HepG2 (cell line): ENCODE results near the gene PPM1F. TPM values are rescaled to one million over a fixed set of nuclear protein-coding genes. Genes with fewer than 3 reads are reported as not detected.

ENCODE experiments used
- ATAC-seq: fragments of 200-7000 bp; cut with Tn5 transposase; 3 replicates; pipeline ENCODE4 v1.9.1; 2020; ENCODE audit warnings: mild to moderate bottlenecking, moderate library complexity
- BruUV-seq: library from RNA; stranded (reverse); fragments of 400-500 nt; replicated peaks from 2 replicates; lab custom pipeline; 2021; lab: Mats Ljungman, UMichigan
- CTCF ChIA-PET: fragments of 300-600 bp; formaldehyde crosslinking; extraction: SDS; loops from one replicate; lab custom pipeline; 2021; ENCODE audit warnings: low total read pairs, inconsistent platforms, low intra/inter-chr PET ratio; lab: Yijun Ruan, JAX
- POLR2A ChIA-PET: fragments of 350-600 bp; sonication (Branson Sonifier 250); formaldehyde crosslinking; loops from one replicate; lab custom pipeline; 2020; ENCODE audit warnings: antibody characterized with exemption, inconsistent platforms; lab: Yijun Ruan, JAX
- DNase-seq: peaks from one replicate; pipeline ENCODE4 v3.0.0-alpha.2; 2015; ENCODE audit warnings: low spot score
- FAIRE-seq: peaks from 3 replicates; lab custom pipeline; 2011; peaks lifted over from hg19 to GRCh38; lab: Jason Lieb, UNC
- H2AFZ ChIP-seq: one replicate; pipeline ENCODE4 v1.6.1; 2011; ENCODE audit warnings: low read length, inconsistent platforms
- H3K27ac ChIP-seq: fragments of 300-600 bp; 3 replicates; pipeline ENCODE4 v1.8.0; 2011; ENCODE audit warnings: mixed run types, mild to moderate bottlenecking, mixed read lengths, low read length, inconsistent platforms; ENCODE audit not compliant: insufficient read depth; ENCODE audit errors: extremely low read length
- H3K27me3 ChIP-seq, 2 experiments: fragments of 200-600 bp in 1 of 2; 2 replicates in 1 of 2; 3 replicates in 1 of 2; pipeline versions ENCODE4 v1.6.0 to v1.8.0; 2011; ENCODE audit warnings: low read length in 2 of 2, mild to moderate bottlenecking in 2 of 2, moderate library complexity in 2 of 2, inconsistent platforms in 1 of 2; ENCODE audit not compliant: insufficient read depth in 2 of 2, control insufficient read depth in 1 of 2
- H3K36me3 ChIP-seq, 2 experiments: fragments of 200-600 bp in 1 of 2; replicated peaks in 1 of 2; 2 replicates in 1 of 2; 3 replicates in 1 of 2; pipeline versions ENCODE4 v1.5.1 to v1.8.0; 2011; ENCODE audit warnings: low read length in 2 of 2, inconsistent platforms in 1 of 2; ENCODE audit not compliant: insufficient read depth in 2 of 2, control insufficient read depth in 1 of 2
- H3K4me1 ChIP-seq: 2 replicates; pipeline ENCODE4 v1.5.1; 2012; ENCODE audit warnings: low read length, inconsistent platforms; ENCODE audit not compliant: insufficient read depth
- H3K4me2 ChIP-seq: 2 replicates; pipeline ENCODE4 v1.6.0; 2011; ENCODE audit warnings: low read depth, low read length, inconsistent platforms
- H3K4me3 ChIP-seq, 3 experiments: fragments of 200-600 bp in 1 of 3; sonication (generic), shearing (Covaris generic) in 1 of 3; replicated peaks in 1 of 3; 2 replicates each; pipeline ENCODE4 v1.5.1; 2011 to 2016; ENCODE audit warnings: low read length in 3 of 3, inconsistent platforms in 2 of 3, low read depth in 2 of 3, mild to moderate bottlenecking in 2 of 3, control low read depth in 1 of 3, mixed read lengths in 1 of 3; ENCODE audit not compliant: insufficient read depth in 1 of 3
- H3K79me2 ChIP-seq: one replicate; pipeline ENCODE4 v1.6.1; 2011; ENCODE audit warnings: low read length, inconsistent platforms; ENCODE audit not compliant: insufficient read depth
- H3K9ac ChIP-seq: 2 replicates; pipeline ENCODE4 v1.6.0; 2011; ENCODE audit warnings: mild to moderate bottlenecking, low read depth, low read length, inconsistent platforms; ENCODE audit not compliant: insufficient read depth
- H3K9me3 ChIP-seq: 2 replicates; pipeline ENCODE4 v1.5.1; 2012; ENCODE audit warnings: mild to moderate bottlenecking, low read length
- H4K20me1 ChIP-seq: 2 replicates; pipeline ENCODE4 v1.6.0; 2011; ENCODE audit warnings: inconsistent platforms, mild to moderate bottlenecking, low read length, moderate library complexity; ENCODE audit not compliant: insufficient read depth
- ATAD3A ChIP-seq: sonication (generic); formaldehyde crosslinking; IDR thresholded peaks from 2 replicates; pipeline ENCODE4 v1.4.0; 2020; ENCODE audit warnings: missing genetic modification reagents
- IRF9 ChIP-seq: sonication (generic); formaldehyde crosslinking; IDR thresholded peaks from 2 replicates; pipeline ENCODE4 v1.8.0; 2022; ENCODE audit warnings: missing genetic modification reagents, mild to moderate bottlenecking, borderline replicate concordance
- JARID2 ChIP-seq: sonication (generic); formaldehyde crosslinking; IDR thresholded peaks from 2 replicates; pipeline ENCODE4 v1.8.1; 2023; ENCODE audit warnings: missing genetic modification reagents, inconsistent platforms; ENCODE audit not compliant: insufficient replicate concordance
- MAX ChIP-seq: IDR thresholded peaks from 2 replicates; pipeline ENCODE4 v1.6.1; 2012; ENCODE audit warnings: inconsistent platforms
- RAD51 ChIP-seq: fragments of 450-650 bp; IDR thresholded peaks from 2 replicates; pipeline ENCODE4 v1.6.1; 2016; ENCODE audit warnings: borderline replicate concordance
- SETDB1 ChIP-seq: sonication (generic); formaldehyde crosslinking; IDR thresholded peaks from 2 replicates; pipeline ENCODE4 v1.5.1; 2020; ENCODE audit warnings: missing genetic modification reagents, mild to moderate bottlenecking, borderline replicate concordance
- ZFP41 ChIP-seq: sonication (generic); formaldehyde crosslinking; IDR thresholded peaks from 2 replicates; pipeline ENCODE4 v1.4.0; 2020; ENCODE audit warnings: mild to moderate bottlenecking, missing genetic modification reagents, borderline replicate concordance
- ZKSCAN1 ChIP-seq: fragments of 150-350 bp; IDR thresholded peaks from 2 replicates; pipeline ENCODE4 v1.6.1; 2014; ENCODE audit warnings: low read length
- ZNF260 ChIP-seq: sonication (generic); formaldehyde crosslinking; IDR thresholded peaks from 2 replicates; pipeline ENCODE4 v1.4.0; 2020; ENCODE audit warnings: missing genetic modification reagents, low read depth, mild to moderate bottlenecking, borderline replicate concordance
- ZNF317 ChIP-seq: sonication (generic); formaldehyde crosslinking; IDR thresholded peaks from 2 replicates; pipeline ENCODE4 v1.5.0; 2020; ENCODE audit warnings: mild to moderate bottlenecking, missing genetic modification reagents
- ZNF660 ChIP-seq: sonication (generic); formaldehyde crosslinking; IDR thresholded peaks from 2 replicates; pipeline ENCODE4 v1.5.1; 2020; ENCODE audit warnings: mild to moderate bottlenecking, low read depth, missing genetic modification reagents, borderline replicate concordance
- ZSCAN30 ChIP-seq: sonication (generic); formaldehyde crosslinking; IDR thresholded peaks from 2 replicates; pipeline ENCODE4 v1.5.0; 2020; ENCODE audit warnings: mild to moderate bottlenecking, missing genetic modification reagents
- WGBS: methylation state at CpG from one replicate; pipeline ENCODE4 v1.1.6; 2017; ENCODE audit warnings: low lambda C conversion rate; 5-methylcytosine and 5-hydroxymethylcytosine counted together
- in situ Hi-C: cut with HindIII; loops from 2 replicates; pipeline ENCODE4 v1.10.0; 2017; ENCODE audit warnings: low pct_unique_long_range_greater_than_20kb; ENCODE audit not compliant: extremely low pct_ligation_motif_present
- intact Hi-C: fragments of 100-400 bp; cut with micrococcal nuclease; formaldehyde crosslinking; loops from one replicate; pipeline ENCODE4 v1.10.0; 2022; ENCODE audit not compliant: unreplicated experiment
- polyA plus RNA-seq, 8 experiments: library from polyadenylated mRNA; depleted of rRNA in 3 of 8; stranded (reverse) in 7 of 8; unstranded in 1 of 8; fragments of >200 nt; fragmentation: Illumina TruSeq in 4 of 8; extraction: Trizol in 4 of 8; gene quantifications; 2 replicates each; pipeline versions ENCODE4 v1.2.1 to v1.2.3, GENCODE V29; 2011 to 2016; ENCODE audit warnings: low read depth in 4 of 8, missing spikeins in 1 of 8, mixed read lengths in 1 of 8; ENCODE audit not compliant: insufficient read depth in 1 of 8
- total RNA-seq, 5 experiments: library from RNA; depleted of rRNA; stranded (reverse); fragments of >200 nt; fragmentation: Illumina TruSeq; extraction: Trizol; gene quantifications; 2 replicates each; pipeline ENCODE4 v1.2.3, GENCODE V29; 2016; ENCODE audit warnings: low read depth in 1 of 5

Gene PPM1F
- total and polyA plus RNA-seq, 2 of the 13 experiments (the other 11 are each of a cell fraction or from before 2014, with no cell fraction given), result 11.0 to 19.6 TPM

DNA sequence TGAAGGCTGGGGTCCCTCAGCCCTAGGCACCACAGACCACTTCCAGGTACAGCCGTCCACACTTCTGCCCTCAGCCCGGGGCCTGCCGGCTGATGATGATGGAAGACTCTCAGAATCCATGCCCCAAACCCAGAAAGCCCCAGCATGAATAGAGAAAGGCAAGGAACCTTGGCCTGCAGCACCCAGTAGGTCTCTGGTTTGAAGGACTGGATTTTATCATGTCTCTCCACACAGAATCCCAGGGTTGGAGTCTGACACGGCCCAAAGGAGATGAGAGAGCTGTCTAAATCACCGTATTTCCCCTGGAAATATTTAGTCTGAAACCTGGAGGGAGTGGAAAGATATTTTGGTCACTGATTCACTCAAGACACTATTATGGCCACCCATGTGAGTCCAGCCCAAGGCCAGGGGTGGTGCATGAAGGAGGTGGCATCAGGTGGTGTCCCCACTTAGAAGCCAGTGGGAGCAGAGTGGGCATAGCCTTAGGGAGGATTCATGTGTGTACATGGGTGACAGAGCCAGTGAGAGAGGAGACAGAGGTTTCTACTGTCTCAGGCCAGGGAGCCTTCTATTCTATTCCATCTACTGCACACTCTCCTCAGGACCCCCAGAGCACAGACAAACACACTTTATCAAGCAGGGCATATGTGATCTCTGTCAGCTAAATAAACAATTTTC, 15.9 kb upstream of the PPM1F start:
- in situ Hi-C loops (no loop called here), intact Hi-C loops (no loop called here)
- no peak for TF ChIP-seq ZNF317 (CRISPR knock-in tag)
- no peak for TF ChIP-seq SETDB1
- no peak for TF ChIP-seq ZNF260 (CRISPR knock-in tag)
- H3K27ac ChIP-seq, result no peak overlapping the region
- POLR2A ChIA-PET, result no interaction called here
- no peak overlapping the region for H3K4me2 ChIP-seq
- CTCF ChIA-PET, result no interaction called here
- ATAC-seq (no peak), FAIRE-seq (no peak), DNase-seq (no peak)
- no TSS peak for BruUV-seq
- no peaks in the 10 kb centered on the region for H3K9me3 ChIP-seq
- H3K4me3 ChIP-seq, result no peak overlapping the region
- 93% methylated on average over 5 of the region's 5 CpGs for WGBS
- H2AFZ ChIP-seq, result no peak overlapping the region
- H3K27me3 ChIP-seq, result no peaks in the 10 kb centered on the region
- H3K79me2 ChIP-seq, result no peaks in the 10 kb centered on the region
- H3K9ac ChIP-seq, result no peak overlapping the region
- H3K4me1 ChIP-seq, result no peaks in the 10 kb centered on the region
- H3K36me3 ChIP-seq, result peaks cover 30 to 84% of the 10 kb centered on the region in 2 experiments
- no peaks in the 10 kb centered on the region for H4K20me1 ChIP-seq

GRCh38 chr22:21967693-21968271, 15.1 kb upstream of the PPM1F start:
- no peak for ATAC-seq
- CTCF ChIA-PET, result no interaction called here

More at GRCh38 chr22:21967693-21968271, 15.1 kb upstream of the PPM1F start:
- H3K4me1 ChIP-seq, result no peaks in the 10 kb centered on the region
- BruUV-seq, result no TSS peak
- H4K20me1 ChIP-seq, result no peaks in the 10 kb centered on the region
- no peak for TF ChIP-seq ZKSCAN1
- no peak for TF ChIP-seq JARID2 (CRISPR knock-in tag)
- no peak for TF ChIP-seq ZNF660 (CRISPR knock-in tag)
- TF ChIP-seq ATAD3A, result no peak
- no peak for TF ChIP-seq ZFP41 (CRISPR knock-in tag)
- TF ChIP-seq IRF9, result no peak
- no peak for TF ChIP-seq ZSCAN30 (CRISPR knock-in tag)
- no peak for TF ChIP-seq MAX
- no peak for TF ChIP-seq RAD51
- FAIRE-seq (no peak), DNase-seq (no peak)
- H3K4me3 ChIP-seq, result no peak overlapping the region
- in situ Hi-C loops (no loop called here), intact Hi-C loops (no loop called here)
- H3K27ac ChIP-seq, result no peak overlapping the region
- no peak overlapping the region for H3K4me2 ChIP-seq
- no peaks in the 10 kb centered on the region for H3K79me2 ChIP-seq
- WGBS, result 96% methylated on average over 4 of the region's 7 CpGs
- no peak overlapping the region for H2AFZ ChIP-seq
- peaks cover 32 to 81% of the 10 kb centered on the region in 2 experiments for H3K36me3 ChIP-seq
- POLR2A ChIA-PET, result no interaction called here
- no peak overlapping the region for H3K9ac ChIP-seq
- H3K27me3 ChIP-seq, result no peaks in the 10 kb centered on the region
- no peaks in the 10 kb centered on the region for H3K9me3 ChIP-seq
